Activated CD8-positive, alpha-beta memory T cell treated with anti-CD3 and anti-CD28 coated beads, Interleukin-2, amount 50 U/mL, for 24 hours (primary cell): ENCODE data around the gene ANXA4.
A peak's percentile ranks its signal among the peaks of the same experiment; 100 is the strongest.
"Not testable (repeated sequence)": the region's sequence is repeated elsewhere in the genome, so short reads cannot be mapped to it uniquely, and the experiment has no call there.

ENCODE experiments used
- DNase-seq: peaks from one replicate; pipeline ENCODE4 v3.0.0-alpha.2; 2020; ENCODE audit errors: extremely low read depth

The ANXA4 gene

DNA sequence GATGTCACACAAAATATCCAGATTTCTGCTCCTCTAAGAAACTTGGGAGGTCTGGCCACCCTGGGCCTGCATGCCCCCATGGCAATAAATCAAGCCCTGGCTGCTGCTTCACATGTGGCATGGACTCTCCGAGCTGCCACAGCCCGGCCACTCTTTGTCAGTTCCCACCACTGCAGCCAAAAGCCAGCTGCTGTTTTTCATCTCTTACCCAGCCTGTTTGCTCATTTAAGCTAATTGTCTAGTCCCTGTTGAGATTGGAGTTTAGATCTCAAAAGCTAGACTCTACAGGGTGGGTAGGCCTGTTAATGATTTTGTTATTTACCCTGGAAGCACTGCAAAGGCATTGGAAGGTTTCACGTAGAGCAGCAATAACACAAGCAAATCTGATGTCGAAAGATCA is 20.9 kb upstream of the ANXA4 start:
- DNase-seq, result no peak

GRCh38 chr2:69723791-69724190 is 18.1 kb upstream of the ANXA4 start:
- DNase-seq, result no peak

DNA sequence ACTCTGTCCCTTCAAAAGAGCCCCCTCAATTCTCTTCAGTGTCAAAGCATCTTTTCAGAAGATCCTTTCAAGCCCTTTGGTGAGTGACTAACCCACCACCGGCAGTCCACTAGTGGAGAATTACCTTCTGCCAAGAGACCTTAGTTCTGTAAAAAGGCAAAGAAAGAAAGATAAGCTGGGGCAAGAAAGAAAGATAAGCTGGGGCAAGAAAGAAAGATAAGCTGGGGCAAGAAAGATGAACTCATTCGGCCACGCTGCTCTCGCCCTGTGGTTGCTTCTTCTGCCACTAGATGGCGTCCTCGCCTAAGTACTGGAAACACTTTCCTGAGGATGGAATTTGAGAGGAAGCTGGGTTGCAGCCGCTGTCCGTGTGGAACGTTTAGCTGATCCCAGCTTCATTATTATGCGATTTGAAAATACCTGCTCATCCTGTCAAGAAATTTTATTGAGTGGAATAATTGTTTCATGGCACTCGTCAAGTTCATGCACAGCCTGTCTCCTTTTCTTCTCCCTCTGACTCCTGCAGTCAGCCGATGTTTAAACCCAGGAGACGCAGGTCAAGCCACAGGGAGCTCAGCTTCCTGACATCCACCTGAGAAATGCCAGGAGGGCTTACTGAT is 17.3 kb upstream of the ANXA4 start:
- peak; percentile 70 for DNase-seq

DNA sequence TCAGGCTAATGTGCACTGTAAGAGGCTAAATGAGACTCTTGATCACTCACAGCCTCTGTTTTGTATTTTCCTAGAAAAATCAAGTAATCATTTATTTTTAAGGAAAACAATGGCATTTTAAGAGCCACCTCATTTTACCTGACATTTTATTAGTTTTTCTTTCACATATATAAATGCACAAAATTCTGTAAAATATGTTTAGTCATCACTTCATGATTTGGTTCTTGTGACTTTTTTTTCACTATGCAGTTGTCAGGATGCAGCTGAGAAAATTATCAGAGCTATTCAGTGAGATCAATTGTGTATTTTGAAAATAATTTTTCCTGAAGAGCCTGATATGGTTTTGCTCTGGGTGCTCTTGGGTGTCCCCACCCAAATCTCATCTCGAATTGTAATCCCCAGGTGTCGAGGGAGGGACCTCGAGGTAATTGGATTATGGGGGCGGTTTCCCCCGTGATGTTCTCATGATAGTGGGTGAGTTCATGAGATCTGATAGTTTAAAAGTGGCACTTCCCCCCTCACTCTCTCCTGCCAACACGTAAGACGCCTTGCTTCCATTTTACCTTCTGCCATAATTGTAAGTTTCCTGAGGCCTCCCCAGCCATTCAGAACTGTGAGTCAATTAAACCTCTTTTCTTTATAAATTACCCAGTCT is 16.1 kb upstream of the ANXA4 start:
- DNase-seq, result no peak

GRCh38 chr2:69729266-69729665 is 12.7 kb upstream of the ANXA4 start:
- DNase-seq, result no peak

GRCh38 chr2:69729781-69730180 is 12.2 kb upstream of the ANXA4 start:
- no peak for DNase-seq

DNA sequence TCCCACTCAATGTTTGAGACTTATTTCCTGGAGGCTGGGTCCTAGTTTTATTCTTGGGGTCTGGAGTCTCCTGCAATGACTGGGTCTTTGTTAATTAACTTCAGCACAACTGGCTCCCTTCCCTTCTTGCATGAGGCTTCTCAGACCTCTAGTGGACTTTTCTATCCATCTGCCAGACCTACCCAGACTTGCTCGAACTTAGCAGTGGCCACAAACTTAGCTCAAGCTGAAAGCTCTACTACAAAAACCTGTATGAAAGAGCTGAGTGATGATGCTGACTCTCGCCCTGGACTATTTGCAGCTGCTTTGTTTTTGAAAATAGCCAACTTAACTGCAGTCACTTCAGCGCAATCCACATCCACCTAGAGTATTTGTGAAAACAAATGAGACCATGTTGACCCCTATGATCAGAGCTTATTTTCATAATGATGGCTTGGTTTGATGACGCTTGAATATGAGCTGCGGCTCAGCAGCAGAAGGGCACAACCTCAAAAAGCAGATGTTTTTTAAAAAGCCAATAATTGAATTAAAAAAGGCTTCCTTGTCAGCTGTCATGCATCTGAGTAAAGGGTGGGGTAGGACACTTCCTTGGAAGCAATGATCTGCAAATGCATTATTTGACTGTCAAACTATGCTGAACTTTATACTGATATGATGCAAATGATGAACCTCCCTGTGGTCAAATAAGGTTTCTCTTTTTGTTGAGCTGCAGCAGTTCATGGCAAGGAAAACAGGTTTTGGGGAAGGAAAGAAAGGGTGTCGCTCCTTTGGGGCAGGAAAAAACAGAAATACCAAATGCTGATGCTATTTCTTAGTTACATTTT is 10.6 kb upstream of the ANXA4 start:
- no peak for DNase-seq

- no peak for DNase-seq
These were observed 8.4 kb upstream of the ANXA4 start for GRCh38 chr2:69733342-69734034.

DNA sequence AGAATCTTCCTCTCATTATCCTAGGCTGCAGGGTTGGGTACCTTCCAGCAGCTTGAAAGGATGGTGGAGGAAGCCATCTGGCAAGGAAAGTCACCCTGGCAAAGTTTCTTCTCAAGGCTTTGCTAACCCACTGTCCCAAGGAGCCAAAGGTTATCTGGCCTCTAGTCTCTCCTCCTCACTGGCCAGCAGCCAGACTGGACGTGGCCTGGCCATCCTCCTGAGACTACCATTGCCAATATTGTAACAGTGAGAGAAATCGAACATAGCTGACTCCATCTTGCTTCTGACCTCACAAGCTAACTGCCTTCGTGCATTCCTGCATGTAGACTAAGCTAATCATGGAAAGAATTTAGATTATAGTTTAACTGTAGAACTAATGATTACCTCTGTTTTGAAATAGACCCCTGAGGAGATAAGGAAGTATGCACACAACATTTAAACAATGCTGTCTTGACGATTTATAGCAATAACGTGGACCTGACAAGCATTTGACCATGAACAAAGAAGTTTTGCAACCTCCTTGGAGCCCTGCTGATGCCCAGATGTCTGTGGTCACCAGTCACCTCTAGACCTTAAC is 7.8 kb upstream of the ANXA4 start:
- DNase-seq, result no peak

DNA sequence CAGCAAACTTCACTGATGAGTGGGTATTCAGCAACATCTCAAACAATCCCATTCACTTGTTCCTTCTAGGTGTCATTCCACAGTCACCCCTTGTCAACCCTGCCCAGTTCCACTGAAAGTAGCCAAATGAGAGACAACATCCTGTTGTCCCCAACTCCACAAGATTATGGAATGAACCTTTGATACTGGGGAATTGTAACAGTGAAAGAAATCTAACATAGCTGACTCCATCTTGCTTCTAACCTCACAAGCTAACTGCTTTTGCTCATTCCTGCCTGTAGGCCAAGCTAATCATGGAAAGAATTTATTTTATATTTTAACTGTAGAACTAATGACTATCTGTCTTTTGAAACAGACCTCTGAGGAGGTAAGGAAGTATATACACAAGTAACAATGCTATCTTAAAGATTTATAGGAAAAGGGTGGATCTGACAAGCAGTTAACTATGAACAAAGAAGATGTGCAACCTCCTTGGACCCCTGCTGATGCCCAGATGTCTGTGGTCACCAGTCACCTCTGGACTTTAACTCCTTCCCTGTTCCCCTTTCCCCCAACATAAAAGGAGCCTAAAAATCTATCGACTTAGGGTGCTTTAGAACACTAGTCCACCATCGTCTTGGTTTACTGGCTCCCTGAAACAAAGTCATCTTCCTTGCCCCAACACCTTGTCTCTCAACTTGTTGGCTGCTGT is 6.9 kb upstream of the ANXA4 start:
- no peak for DNase-seq

DNA sequence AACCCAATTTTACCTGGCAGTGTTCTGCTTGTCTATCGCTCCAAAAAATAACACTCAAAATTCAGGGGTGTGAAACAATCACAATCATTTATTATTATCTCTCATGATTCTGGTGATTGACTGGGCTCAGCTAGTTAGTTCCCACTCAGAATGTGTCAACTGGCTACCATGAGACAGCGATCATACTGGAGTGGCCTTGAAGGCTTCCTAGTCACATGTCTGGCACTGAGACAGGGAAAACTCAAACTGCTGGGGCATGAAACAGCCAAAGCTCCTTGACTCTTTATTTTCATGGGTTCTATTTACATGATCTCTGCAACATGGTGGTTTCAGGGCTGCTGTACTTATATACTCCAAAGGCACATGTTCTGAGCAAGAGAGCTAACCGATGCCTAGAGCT is 6.2 kb upstream of the ANXA4 start:
- DNase-seq, result no peak

- DNase-seq, result not testable (repeated sequence)
These were observed 3.8 kb upstream of the ANXA4 start for GRCh38 chr2:69738149-69738548.

- no peak for DNase-seq
These were observed 1.4 kb upstream of the ANXA4 start for GRCh38 chr2:69740502-69740951.

- DNase-seq, result no peak
These were observed 732 bp upstream of the ANXA4 start for GRCh38 chr2:69741229-69741574.

DNA sequence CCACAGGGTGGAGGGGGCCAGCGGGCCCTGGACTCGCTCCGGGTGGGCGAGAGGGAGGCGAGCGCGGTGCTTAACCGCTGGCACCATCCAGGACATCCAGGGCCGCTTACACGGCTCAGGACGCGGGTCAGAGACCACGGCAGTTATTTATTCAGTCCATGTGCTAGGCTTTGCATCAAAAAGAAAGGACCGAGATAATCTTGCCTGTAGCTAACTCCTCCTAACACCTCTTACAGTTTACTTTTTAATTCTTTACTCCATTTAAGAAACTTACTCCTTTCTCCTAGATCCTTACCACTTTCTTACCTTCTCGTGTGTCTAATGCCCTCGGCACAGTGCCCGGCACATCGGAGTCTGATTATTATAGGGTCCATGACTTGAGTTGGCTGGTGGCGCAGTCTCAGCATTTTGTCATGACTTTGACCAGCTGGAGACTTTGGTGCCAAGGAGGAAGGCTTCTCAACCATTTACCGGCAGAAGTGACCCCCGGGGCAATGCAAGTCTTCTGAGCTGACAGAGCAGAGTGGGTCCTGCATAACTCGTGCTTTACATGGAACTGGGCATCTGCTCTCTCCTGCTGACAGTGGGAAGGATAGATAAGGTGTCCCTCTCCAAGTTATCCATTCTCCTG is 503 bp downstream of the ANXA4 start:
- DNase-seq, result no peak

- DNase-seq, result no peak
These were observed 1.9 kb downstream of the ANXA4 start for GRCh38 chr2:69743847-69744264.

GRCh38 chr2:69744456-69744855 is 2.5 kb downstream of the ANXA4 start:
- DNase-seq, result no peak

DNA sequence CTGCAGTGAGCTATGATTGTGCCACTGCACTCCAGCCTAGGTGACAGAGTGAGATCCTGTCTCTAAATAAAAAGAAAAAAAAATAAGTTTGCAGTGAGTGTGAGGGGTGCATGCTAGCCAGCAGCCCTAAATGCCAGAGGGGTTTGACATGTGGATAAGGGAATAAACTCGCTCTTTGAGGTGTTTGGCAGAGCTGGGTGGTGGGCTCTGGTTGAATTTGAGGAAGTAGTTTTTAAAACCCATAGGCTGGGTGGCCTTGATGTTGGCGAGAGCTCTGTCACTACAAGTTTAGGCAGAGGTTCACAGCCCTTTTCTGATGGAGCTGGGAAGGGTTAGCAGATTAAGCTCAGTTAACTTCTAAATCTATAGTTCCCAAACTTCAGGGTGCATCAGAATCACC is 3.1 kb downstream of the ANXA4 start:
- no peak for DNase-seq

DNA sequence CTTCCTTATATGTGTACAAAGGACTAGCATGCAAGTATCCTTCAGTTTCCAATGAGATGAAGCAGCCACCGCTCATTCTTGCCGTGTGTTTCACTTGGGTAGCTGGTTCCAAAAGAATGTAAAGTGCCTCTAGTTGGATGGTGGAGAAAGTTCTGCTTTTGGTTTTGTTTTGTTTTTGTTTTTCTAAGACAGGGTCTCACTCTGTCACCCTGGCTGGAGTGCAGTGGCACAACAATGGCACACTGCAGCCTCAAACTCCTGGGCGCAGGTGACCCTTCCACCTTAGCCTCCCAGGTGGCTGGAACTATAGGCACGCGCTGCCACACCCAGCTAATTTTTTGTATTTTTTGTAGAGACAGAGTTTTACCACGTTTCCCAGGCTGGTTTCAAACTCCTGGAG is 8.3 kb downstream of the ANXA4 start:
- no peak for DNase-seq

- no peak for DNase-seq
These were observed 11.9 kb downstream of the ANXA4 start for GRCh38 chr2:69753659-69754363.
